Stimulated activated naive CD8-positive, alpha-beta T cell treated with anti-CD3 and anti-CD28 coated beads, Interleukin-15, Interleukin-2, amounts not matched to agents 100 U/mL and 50 U/mL, for 24 hours (primary cell): ENCODE measurements around the gene FANCE.

Experiments used
- ATAC-seq: fragments of 150-1000 bp; cut with Tn5 transposase; one replicate; pipeline ENCODE4 v1.10.0; 2021
- DNase-seq: peaks from one replicate; pipeline ENCODE4 v3.0.0; 2021

Gene FANCE

GRCh38 chr6:35468980-35469750, 17.0 kb downstream of the FANCE start:
- no peak for DNase-seq
- no peak for ATAC-seq

GRCh38 chr6:35469751-35470662, 17.9 kb downstream of the FANCE start:
- ATAC-seq (no peak), DNase-seq (peak; percentile 23)

GRCh38 chr6:35470663-35471120, 18.6 kb downstream of the FANCE start:
- DNase-seq (no peak), ATAC-seq (no peak)

GRCh38 chr6:35471836-35472345, 19.8 kb downstream of the FANCE start:
- ATAC-seq = no peak

GRCh38 chr6:35473075-35473849, 21.1 kb downstream of the FANCE start:
- DNase-seq (no peak), ATAC-seq (peak; percentile 28)

More at GRCh38 chr6:35471836-35472345, 19.8 kb downstream of the FANCE start:
- no peak for DNase-seq

- DNase-seq (no peak), ATAC-seq (no peak)
These were observed 21.7 kb downstream of the FANCE start for GRCh38 chr6:35473850-35474130.

GRCh38 chr6:35474131-35474941, 22.2 kb downstream of the FANCE start:
- DNase-seq = peak; percentile 51
- ATAC-seq = peak; percentile 19

GRCh38 chr6:35474942-35475570, 22.9 kb downstream of the FANCE start:
- ATAC-seq (peak; percentile 7), DNase-seq (no peak)

GRCh38 chr6:35475573-35475972, 23.4 kb downstream of the FANCE start:
- ATAC-seq = no peak
- DNase-seq = no peak

- DNase-seq (no peak), ATAC-seq (no peak)
These were observed 23.9 kb downstream of the FANCE start for GRCh38 chr6:35476004-35476403.

- ATAC-seq = no peak
- no peak for DNase-seq
These were observed 24.9 kb downstream of the FANCE start for GRCh38 chr6:35477028-35477427.

GRCh38 chr6:35477551-35478179, 25.5 kb downstream of the FANCE start:
- no peak for ATAC-seq
- DNase-seq = no peak

GRCh38 chr6:35478259-35478658, 26.1 kb downstream of the FANCE start:
- no peak for DNase-seq
- no peak for ATAC-seq

GRCh38 chr6:35480176-35480575, 28.0 kb downstream of the FANCE start:
- no peak for ATAC-seq

GRCh38 chr6:35481226-35481625, 29.1 kb downstream of the FANCE start:
- ATAC-seq = no peak
- DNase-seq = no peak

More at GRCh38 chr6:35480176-35480575, 28.0 kb downstream of the FANCE start:
- DNase-seq = no peak

- ATAC-seq (no peak), DNase-seq (no peak)
These were observed 30.9 kb downstream of the FANCE start for GRCh38 chr6:35483062-35483461.

- no peak for DNase-seq
- no peak for ATAC-seq
These were observed 31.4 kb downstream of the FANCE start for GRCh38 chr6:35483490-35483889.

- ATAC-seq (no peak), DNase-seq (no peak)
These were observed 31.9 kb downstream of the FANCE start for GRCh38 chr6:35483893-35484645.

- no peak for ATAC-seq
- no peak for DNase-seq
These were observed 32.8 kb downstream of the FANCE start for GRCh38 chr6:35484921-35485392.
